AG04450 (cell line): ENCODE data around the gene BTBD3. TPM values are rescaled to one million over a fixed set of nuclear protein-coding genes. Genes with fewer than 3 reads are reported as not detected.

ENCODE experiments used
- CTCF ChIA-PET: fragments of 300-600, 350-600 bp; formaldehyde crosslinking; extraction: SDS; loops from one replicate; lab custom pipeline; 2022; ENCODE audit warnings: antibody characterized with exemption, inconsistent platforms; lab: Charles Lee
- POLR2A ChIA-PET: fragments of 350-600 bp; formaldehyde crosslinking; extraction: SDS; loops from one replicate; lab custom pipeline; 2021; ENCODE audit warnings: antibody characterized with exemption, inconsistent platforms; lab: Yijun Ruan, JAX
- DNase-seq: peaks from one replicate; pipeline ENCODE4 v3.0.0-alpha.2; 2011; ENCODE audit warnings: low read depth, low spot score
- H3K27ac ChIP-seq: one replicate; pipeline ENCODE4 v1.5.1; 2012; ENCODE audit warnings: low read depth, low read length, control low read depth
- H3K27me3 ChIP-seq: one replicate; pipeline ENCODE4 v1.6.0; 2012; ENCODE audit warnings: low read length; ENCODE audit not compliant: control insufficient read depth, insufficient read depth
- H3K4me3 ChIP-seq: 2 replicates; pipeline ENCODE4 v1.5.1; 2011; ENCODE audit warnings: mild to moderate bottlenecking, low read depth, low read length, control low read depth
- H3K9me3 ChIP-seq: 2 replicates; pipeline ENCODE4 v1.5.1; 2012; ENCODE audit warnings: low read length; ENCODE audit not compliant: control insufficient read depth, insufficient read depth
- CTCF ChIP-seq: IDR thresholded peaks from 2 replicates; pipeline ENCODE4 v1.5.1; 2011; ENCODE audit warnings: low read depth, low read length, control low read depth, inconsistent platforms
- polyA plus RNA-seq: library from polyadenylated mRNA; depleted of rRNA; stranded (reverse); fragments of >200 nt; gene quantifications from 2 replicates; pipeline ENCODE4 v1.2.3, GENCODE V29; 2011

BTBD3 gene
- polyA plus RNA-seq, 1 experiment, result 55.5 TPM

DNA sequence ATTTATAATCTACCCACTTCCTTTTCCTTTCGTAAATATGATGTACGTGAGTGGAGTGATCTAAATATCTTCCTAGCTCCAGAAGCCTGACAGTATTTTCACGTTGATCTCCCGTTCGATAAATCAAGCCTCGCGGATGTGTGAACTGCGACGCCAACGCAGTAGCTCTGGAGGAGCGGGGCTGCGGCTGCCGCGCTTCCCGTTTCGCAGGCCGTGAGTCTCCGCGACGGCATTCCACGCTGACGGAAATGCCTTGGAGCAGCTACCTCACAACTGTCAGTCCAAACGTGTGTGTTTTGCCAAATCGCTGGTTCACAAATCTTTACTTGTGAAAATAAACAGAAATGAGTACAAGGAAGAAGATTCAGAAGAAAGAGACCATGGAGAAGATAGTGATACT, 41.2 kb downstream of the BTBD3 start:
- H3K9me3 ChIP-seq, result peaks cover 2% of the 10 kb centered on the region; the same call in 1 of the 2 replicates
- no peak overlapping the region for H3K27ac ChIP-seq
- H3K4me3 ChIP-seq, result peak overlapping the region; percentile 1; the same call in 1 of the 2 replicates
- no peak for TF ChIP-seq CTCF
- H3K27me3 ChIP-seq, result no peaks in the 10 kb centered on the region
- ChIA-PET POLR2A (interaction anchor here (0.7 kb wide), 1 partner anchor 13 kb away, joined by 6 read pairs; no protein-coding TSS in a partner anchor), CTCF (no interaction called here)
- DNase-seq, result no peak

DNA sequence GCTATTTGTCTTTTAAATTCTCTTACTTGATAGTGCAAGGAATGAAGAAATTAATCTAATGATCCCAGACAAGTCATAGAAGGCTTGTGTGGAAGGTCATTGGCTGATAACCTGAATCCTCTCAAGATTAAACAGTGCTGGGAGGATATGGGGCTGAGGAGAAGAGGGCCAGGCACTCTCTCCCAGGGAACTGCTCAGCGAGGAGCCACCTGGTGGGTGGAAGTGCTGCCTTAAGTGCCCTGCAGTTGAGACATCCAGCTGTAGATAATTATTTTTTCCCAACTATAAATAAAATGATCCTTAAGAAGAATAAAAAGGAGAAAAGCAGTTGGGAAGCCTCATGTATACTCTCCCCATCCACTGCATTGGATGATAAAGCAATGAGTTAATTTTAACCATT, 47.9 kb downstream of the BTBD3 start:
- ChIA-PET CTCF (interaction anchor here (1.0 kb wide), 1 partner anchor 288 kb away, joined by 4 read pairs; no protein-coding TSS in a partner anchor), POLR2A (no interaction called here)
- H3K9me3 ChIP-seq, result no peaks in the 10 kb centered on the region
- peak; percentile 38 for TF ChIP-seq CTCF
- H3K27me3 ChIP-seq, result no peaks in the 10 kb centered on the region
- no peak overlapping the region for H3K27ac ChIP-seq
- H3K4me3 ChIP-seq, result no peak overlapping the region
- no peak for DNase-seq

DNA sequence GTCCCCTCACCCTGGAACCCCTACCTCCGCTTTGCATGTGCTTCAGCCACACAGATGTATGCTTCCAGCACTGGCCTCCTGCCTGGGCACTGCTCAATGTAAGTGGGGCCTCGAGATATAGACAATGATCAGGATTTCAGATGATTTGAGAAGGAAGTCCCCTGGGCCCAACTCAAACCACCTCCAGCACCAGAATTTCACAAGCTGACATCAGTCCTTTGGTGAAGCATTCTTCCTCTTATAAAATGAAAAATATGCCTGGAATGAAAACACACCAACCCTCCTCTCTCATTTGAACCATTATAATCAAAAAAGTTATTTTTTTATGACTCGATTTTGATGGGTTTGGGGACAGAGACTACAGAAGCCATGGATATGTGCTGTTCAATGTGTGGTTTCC, 48.5 kb downstream of the BTBD3 start:
- ChIA-PET POLR2A (no interaction called here), CTCF (interaction anchor here (1.0 kb wide), 1 partner anchor 289 kb away, joined by 4 read pairs; no protein-coding TSS in a partner anchor)
- Histone ChIP-seq H3K4me3 (no peak overlapping the region), H3K27ac (no peak overlapping the region), H3K27me3 (no peaks in the 10 kb centered on the region), H3K9me3 (no peaks in the 10 kb centered on the region)
- TF ChIP-seq CTCF, result no peak
- DNase-seq, result no peak

- POLR2A ChIA-PET, result no interaction called here
- CTCF ChIA-PET, result no interaction called here
These were observed 52.6 kb downstream of the BTBD3 start for GRCh38 chr20:11970243-11970836.

More at GRCh38 chr20:11970243-11970836, 52.6 kb downstream of the BTBD3 start:
- Histone ChIP-seq H3K9me3 (no peaks in the 10 kb centered on the region), H3K4me3 (no peak overlapping the region), H3K27me3 (no peaks in the 10 kb centered on the region), H3K27ac (no peak overlapping the region)
- TF ChIP-seq CTCF, result no peak
- no peak for DNase-seq
